Activated CD4-positive, alpha-beta T cell treated with anti-CD3 and anti-CD28 coated beads for 36 hours (primary cell): ENCODE data around the gene SMR3B. TPM values are rescaled to one million over a fixed set of nuclear protein-coding genes. Genes with fewer than 3 reads are reported as not detected.

Experiments
- ATAC-seq: fragments of 200-7000 bp; cut with Tn5 transposase; one replicate; pipeline ENCODE4 v1.10.0; 2021; ENCODE audit warnings: mild to moderate bottlenecking, moderate library complexity
- CTCF ChIA-PET: fragments of 350-600 bp; sonication (Branson Sonifier 250); formaldehyde crosslinking; loops from one replicate; lab custom pipeline; 2021; ENCODE audit warnings: antibody characterized with exemption; lab: Charles Lee
- POLR2A ChIA-PET: fragments of 350-600 bp; sonication (Branson Sonifier 250); formaldehyde crosslinking; loops from one replicate; lab custom pipeline; 2021; ENCODE audit warnings: antibody characterized with exemption, inconsistent platforms; lab: Charles Lee
- DNase-seq: peaks from one replicate; pipeline ENCODE4 v3.0.0-alpha.2; 2020
- H3K27ac Mint-ChIP-seq: one replicate; pipeline ENCODE4 v1.8.0; 2021; ENCODE audit warnings: mixed read lengths
- H3K27me3 Mint-ChIP-seq: one replicate; pipeline ENCODE4 v1.8.0; 2021; ENCODE audit warnings: mixed read lengths
- H3K36me3 Mint-ChIP-seq: one replicate; pipeline ENCODE4 v1.8.0; 2021; ENCODE audit warnings: low read depth, mixed read lengths
- H3K4me1 Mint-ChIP-seq: one replicate; pipeline ENCODE4 v1.8.0; 2021; ENCODE audit warnings: mixed read lengths
- H3K4me3 Mint-ChIP-seq: one replicate; pipeline ENCODE4 v1.8.0; 2021; ENCODE audit warnings: mild to moderate bottlenecking, moderate library complexity, mixed read lengths
- H3K9me3 Mint-ChIP-seq: one replicate; pipeline ENCODE4 v1.8.0; 2021; ENCODE audit warnings: low read depth, mixed read lengths
- intact Hi-C, 2 experiments: fragments of 100-400 bp; cut with DNase I in 1 of 2; cut with micrococcal nuclease in 1 of 2; formaldehyde crosslinking; loops; one replicate each; pipeline versions ENCODE4 v1.14.2 to v1.15.1; 2022 to 2024; cut with DNase I, micrococcal nuclease
- total RNA-seq, 2 experiments: library from RNA; stranded (reverse); gene quantifications; one replicate each; pipeline ENCODE4 v1.2.3, GENCODE V29; 2021

Gene SMR3B
- total RNA-seq, result not detected

GRCh38 chr4:70382691-70383181 lies at the start of gene SMR3B:
Gene SMR3B (plus strand): TSS chr4:70383131. CDS start chr4:70384511, 1,380 bp downstream.
- intact Hi-C loops, result no loop called here
- H3K36me3 Mint-ChIP-seq, result no peaks in the 10 kb centered on the region
- no peak for ATAC-seq
- ChIA-PET POLR2A (no interaction called here), CTCF (no interaction called here)
- no peaks in the 10 kb centered on the region for H3K4me1 Mint-ChIP-seq
- no peak for DNase-seq
- no peaks in the 10 kb centered on the region for H3K9me3 Mint-ChIP-seq
- H3K4me3 Mint-ChIP-seq, result no peak within 1 kb of the TSS
- no peak within 1 kb of the TSS for H3K27ac Mint-ChIP-seq
- H3K27me3 Mint-ChIP-seq, result no peaks in the 10 kb centered on the region

GRCh38 chr4:70334681-70335080 lies 48.2 kb upstream of the SMR3B start, which contains the start of gene CABS1:
Gene CABS1 (plus strand): TSS chr4:70334981. CDS start chr4:70335040, 59 bp downstream.
- Mint-ChIP-seq H3K4me3 (no peak within 1 kb of the TSS), H3K9me3 (no peaks in the 10 kb centered on the region), H3K27me3 (no peaks in the 10 kb centered on the region), H3K36me3 (no peaks in the 10 kb centered on the region), H3K4me1 (no peaks in the 10 kb centered on the region), H3K27ac (no peak within 1 kb of the TSS)
- CTCF ChIA-PET, result no interaction called here
- intact Hi-C loops, result no loop called here
- POLR2A ChIA-PET, result no interaction called here
- DNase-seq (no peak), ATAC-seq (no peak)

- Mint-ChIP-seq H3K9me3 (no peaks in the 10 kb centered on the region), H3K4me3 (no peak overlapping the region), H3K27me3 (no peaks in the 10 kb centered on the region), H3K27ac (no peak overlapping the region), H3K36me3 (no peaks in the 10 kb centered on the region), H3K4me1 (no peaks in the 10 kb centered on the region)
- intact Hi-C loops, result no loop called here
- ATAC-seq, result no peak
- CTCF ChIA-PET, result no interaction called here
- no peak for DNase-seq
- POLR2A ChIA-PET, result no interaction called here
These were observed 46.9 kb upstream of the SMR3B start for GRCh38 chr4:70336043-70336442.

DNA sequence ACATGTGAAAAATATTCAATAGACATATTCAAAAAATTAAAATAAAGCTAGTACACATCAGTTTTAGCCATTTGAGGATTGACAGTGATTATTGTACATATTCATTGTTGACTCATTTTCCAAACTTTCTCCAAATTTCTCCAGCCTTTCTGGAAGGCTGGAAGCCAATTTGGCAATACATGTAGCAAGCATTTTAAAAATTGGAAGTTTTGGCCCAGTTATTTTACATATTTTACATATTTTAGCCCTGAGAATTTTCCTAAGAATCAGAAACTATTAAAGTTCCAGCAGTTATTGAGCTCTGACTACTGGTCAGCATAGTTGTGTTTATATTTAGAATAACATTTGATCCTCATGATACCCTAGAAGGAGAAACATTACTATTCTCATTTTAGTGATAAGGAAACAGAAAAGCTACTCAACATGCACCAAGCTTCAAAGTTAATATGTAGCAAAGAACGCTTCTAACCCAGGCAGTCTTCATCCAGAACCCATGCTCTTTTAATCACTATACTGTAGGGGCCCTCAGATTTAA lies 45.0 kb upstream of the SMR3B start:
- CTCF ChIA-PET, result no interaction called here
- H3K36me3 Mint-ChIP-seq, result no peaks in the 10 kb centered on the region
- ATAC-seq (no peak), DNase-seq (no peak)
- no peaks in the 10 kb centered on the region for H3K27me3 Mint-ChIP-seq
- H3K4me3 Mint-ChIP-seq, result no peak overlapping the region
- POLR2A ChIA-PET, result no interaction called here
- no peaks in the 10 kb centered on the region for H3K4me1 Mint-ChIP-seq
- no peak overlapping the region for H3K27ac Mint-ChIP-seq
- intact Hi-C loops, result no loop called here
- H3K9me3 Mint-ChIP-seq, result no peaks in the 10 kb centered on the region

DNA sequence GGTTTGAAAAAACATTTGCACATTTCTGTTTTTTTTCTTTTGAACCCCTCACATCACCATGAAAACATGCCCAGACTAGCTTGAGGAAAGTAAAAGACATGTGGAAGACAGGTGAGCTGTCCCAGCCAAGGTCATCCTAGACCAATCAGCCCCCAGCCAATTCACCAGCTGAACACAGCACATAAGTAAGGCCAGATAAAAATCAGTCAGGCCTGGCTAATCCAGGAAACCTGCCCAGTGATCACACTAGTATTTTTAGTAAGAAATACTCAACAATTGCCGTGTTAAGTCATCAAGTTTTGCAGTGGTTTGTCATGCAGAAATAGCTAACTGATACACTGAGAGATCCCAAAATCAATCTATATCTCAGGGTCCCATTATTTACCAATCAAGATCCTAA lies 26.7 kb upstream of the SMR3B start:
- no peak for DNase-seq
- no peak overlapping the region for H3K27ac Mint-ChIP-seq
- ChIA-PET POLR2A (no interaction called here), CTCF (no interaction called here)
- intact Hi-C loops, result no loop called here
- H3K9me3 Mint-ChIP-seq, result no peaks in the 10 kb centered on the region
- H3K36me3 Mint-ChIP-seq, result no peaks in the 10 kb centered on the region
- no peak for ATAC-seq
- no peaks in the 10 kb centered on the region for H3K27me3 Mint-ChIP-seq
- H3K4me1 Mint-ChIP-seq, result no peaks in the 10 kb centered on the region
- H3K4me3 Mint-ChIP-seq, result no peak overlapping the region

- POLR2A ChIA-PET, result no interaction called here
- no peaks in the 10 kb centered on the region for H3K4me1 Mint-ChIP-seq
- no peaks in the 10 kb centered on the region for H3K36me3 Mint-ChIP-seq
- no peak for ATAC-seq
- no peaks in the 10 kb centered on the region for H3K27me3 Mint-ChIP-seq
- no peak overlapping the region for H3K4me3 Mint-ChIP-seq
- no peak for DNase-seq
- H3K9me3 Mint-ChIP-seq, result no peaks in the 10 kb centered on the region
- intact Hi-C loops, result no loop called here
- no peak overlapping the region for H3K27ac Mint-ChIP-seq
- CTCF ChIA-PET, result no interaction called here
These were observed 23.7 kb upstream of the SMR3B start for GRCh38 chr4:70359115-70359661.

- H3K9me3 Mint-ChIP-seq, result no peaks in the 10 kb centered on the region
- H3K4me3 Mint-ChIP-seq, result no peak within 1 kb of the TSS
- ATAC-seq (no peak), DNase-seq (no peak)
- no peak within 1 kb of the TSS for H3K27ac Mint-ChIP-seq
- H3K27me3 Mint-ChIP-seq, result no peaks in the 10 kb centered on the region
- no peaks in the 10 kb centered on the region for H3K4me1 Mint-ChIP-seq
- intact Hi-C loops, result no loop called here
- no peaks in the 10 kb centered on the region for H3K36me3 Mint-ChIP-seq
- CTCF ChIA-PET, result no interaction called here
- POLR2A ChIA-PET, result no interaction called here
These were observed 22.5 kb upstream of the SMR3B start, which contains the start of gene SMR3A for GRCh38 chr4:70360460-70360859. Gene SMR3A (plus strand): TSS chr4:70360760. CDS start chr4:70362116, 1,356 bp downstream.

- no peak for ATAC-seq
- DNase-seq, result no peak
- H3K4me1 Mint-ChIP-seq, result no peaks in the 10 kb centered on the region
- POLR2A ChIA-PET, result no interaction called here
- H3K4me3 Mint-ChIP-seq, result no peak overlapping the region
- CTCF ChIA-PET, result no interaction called here
- H3K9me3 Mint-ChIP-seq, result no peaks in the 10 kb centered on the region
- no peaks in the 10 kb centered on the region for H3K36me3 Mint-ChIP-seq
- intact Hi-C loops, result no loop called here
- no peaks in the 10 kb centered on the region for H3K27me3 Mint-ChIP-seq
- no peak overlapping the region for H3K27ac Mint-ChIP-seq
These were observed 18.9 kb upstream of the SMR3B start for GRCh38 chr4:70364002-70364401.

DNA sequence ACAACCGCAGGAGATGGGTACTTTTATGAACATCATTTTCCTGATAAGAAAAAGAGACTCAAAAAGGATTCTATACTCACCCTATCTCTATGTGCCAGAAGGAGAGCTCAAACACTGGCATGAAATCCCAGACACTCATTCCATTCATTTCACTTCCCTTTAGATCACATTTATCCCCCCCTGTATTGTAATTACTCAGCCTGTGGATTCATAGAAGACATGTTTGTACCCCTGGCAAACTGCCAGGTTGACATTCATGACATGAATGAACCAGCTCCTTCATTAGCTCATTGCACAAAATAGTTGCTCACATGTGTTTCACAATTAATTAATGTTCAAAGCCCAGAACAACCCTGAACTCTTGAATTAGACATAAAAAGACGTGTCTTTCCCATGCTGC lies 17.5 kb upstream of the SMR3B start:
- ChIA-PET CTCF (no interaction called here), POLR2A (no interaction called here)
- no peak overlapping the region for H3K4me3 Mint-ChIP-seq
- no peaks in the 10 kb centered on the region for H3K36me3 Mint-ChIP-seq
- H3K27me3 Mint-ChIP-seq, result no peaks in the 10 kb centered on the region
- H3K27ac Mint-ChIP-seq, result no peak overlapping the region
- intact Hi-C loops, result no loop called here
- H3K9me3 Mint-ChIP-seq, result no peaks in the 10 kb centered on the region
- DNase-seq (no peak), ATAC-seq (no peak)
- H3K4me1 Mint-ChIP-seq, result no peaks in the 10 kb centered on the region

- no peak overlapping the region for H3K27ac Mint-ChIP-seq
- no peaks in the 10 kb centered on the region for H3K4me1 Mint-ChIP-seq
- CTCF ChIA-PET, result no interaction called here
- POLR2A ChIA-PET, result no interaction called here
- H3K9me3 Mint-ChIP-seq, result no peaks in the 10 kb centered on the region
- H3K4me3 Mint-ChIP-seq, result no peak overlapping the region
- DNase-seq (no peak), ATAC-seq (no peak)
- no peaks in the 10 kb centered on the region for H3K36me3 Mint-ChIP-seq
- H3K27me3 Mint-ChIP-seq, result no peaks in the 10 kb centered on the region
- intact Hi-C loops, result no loop called here
These were observed 15.1 kb upstream of the SMR3B start for GRCh38 chr4:70367813-70368212.

DNA sequence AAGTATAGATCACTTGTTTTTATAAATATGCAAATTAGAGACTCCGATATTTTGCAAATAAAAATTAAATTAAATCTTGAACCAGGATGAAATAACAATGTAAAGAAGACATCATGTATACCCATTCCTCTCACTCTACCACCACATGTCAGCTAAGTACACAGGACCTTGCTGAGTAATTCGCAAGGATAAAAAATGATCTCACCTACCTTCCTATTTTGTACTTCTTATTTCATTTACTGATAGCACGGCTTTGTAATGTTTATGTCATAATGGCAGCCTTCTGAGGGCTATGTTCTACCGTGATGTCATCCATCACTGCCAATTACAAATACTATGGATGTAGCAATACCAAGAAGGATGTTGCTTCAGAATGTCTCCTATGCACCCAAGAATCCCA lies 10.9 kb upstream of the SMR3B start:
- Mint-ChIP-seq H3K4me3 (no peak overlapping the region), H3K27ac (no peak overlapping the region), H3K36me3 (no peaks in the 10 kb centered on the region), H3K9me3 (no peaks in the 10 kb centered on the region), H3K27me3 (no peaks in the 10 kb centered on the region), H3K4me1 (no peaks in the 10 kb centered on the region)
- ChIA-PET CTCF (no interaction called here), POLR2A (no interaction called here)
- ATAC-seq, result no peak
- no peak for DNase-seq
- intact Hi-C loops, result no loop called here

GRCh38 chr4:70372760-70373159 lies 10.2 kb upstream of the SMR3B start:
- CTCF ChIA-PET, result no interaction called here
- no peaks in the 10 kb centered on the region for H3K27me3 Mint-ChIP-seq
- H3K4me1 Mint-ChIP-seq, result no peaks in the 10 kb centered on the region
- H3K9me3 Mint-ChIP-seq, result no peaks in the 10 kb centered on the region
- no peak for DNase-seq
- H3K36me3 Mint-ChIP-seq, result no peaks in the 10 kb centered on the region
- intact Hi-C loops, result no loop called here
- H3K4me3 Mint-ChIP-seq, result no peak overlapping the region
- POLR2A ChIA-PET, result no interaction called here
- ATAC-seq, result no peak
- H3K27ac Mint-ChIP-seq, result no peak overlapping the region
